GM12872 (cell line): Measurements from ENCODE around the gene PAPSS1.

Experiments
- TF ChIP-seq, protein P1 (sequence below): IDR thresholded peaks from 3 replicates; pipeline ENCODE4 v1.5.1; 2011; ENCODE audit warnings: low read depth, mild to moderate bottlenecking, low read length, moderate library complexity; ENCODE audit not compliant: insufficient read depth

Gene PAPSS1

DNA sequence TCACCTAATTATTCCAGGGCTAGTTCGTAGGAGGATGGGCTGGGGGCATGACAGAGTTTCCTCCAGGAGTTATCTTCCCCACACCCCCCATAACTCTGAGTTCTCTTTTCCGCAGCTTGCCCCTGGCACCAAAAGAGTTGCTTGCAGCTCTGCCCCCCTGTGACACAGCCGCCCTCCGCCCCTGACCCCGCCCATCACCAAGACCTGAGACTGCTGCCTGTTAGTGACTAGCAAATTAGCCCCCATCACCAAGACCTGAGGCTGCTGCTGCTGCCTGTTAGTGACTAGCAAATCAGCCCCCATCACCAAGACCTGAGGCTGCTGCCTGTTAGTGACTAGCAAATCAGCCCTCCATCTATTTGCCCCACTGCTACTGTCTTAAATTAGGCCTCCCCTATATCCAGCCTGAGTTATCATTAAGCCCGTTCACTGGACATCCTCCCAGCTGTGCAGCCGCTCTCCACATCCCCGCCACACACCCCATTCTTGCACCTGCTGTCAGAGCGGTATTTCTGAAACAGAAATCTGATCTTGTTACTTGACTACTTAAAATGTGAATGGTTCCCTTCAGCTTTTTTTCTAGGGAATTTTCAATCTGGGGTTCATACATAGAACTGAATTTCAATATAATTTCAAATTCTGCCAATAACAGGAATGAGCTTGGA, 1.5 kb upstream of the PAPSS1 start:
- TF ChIP-seq, protein P1, sequence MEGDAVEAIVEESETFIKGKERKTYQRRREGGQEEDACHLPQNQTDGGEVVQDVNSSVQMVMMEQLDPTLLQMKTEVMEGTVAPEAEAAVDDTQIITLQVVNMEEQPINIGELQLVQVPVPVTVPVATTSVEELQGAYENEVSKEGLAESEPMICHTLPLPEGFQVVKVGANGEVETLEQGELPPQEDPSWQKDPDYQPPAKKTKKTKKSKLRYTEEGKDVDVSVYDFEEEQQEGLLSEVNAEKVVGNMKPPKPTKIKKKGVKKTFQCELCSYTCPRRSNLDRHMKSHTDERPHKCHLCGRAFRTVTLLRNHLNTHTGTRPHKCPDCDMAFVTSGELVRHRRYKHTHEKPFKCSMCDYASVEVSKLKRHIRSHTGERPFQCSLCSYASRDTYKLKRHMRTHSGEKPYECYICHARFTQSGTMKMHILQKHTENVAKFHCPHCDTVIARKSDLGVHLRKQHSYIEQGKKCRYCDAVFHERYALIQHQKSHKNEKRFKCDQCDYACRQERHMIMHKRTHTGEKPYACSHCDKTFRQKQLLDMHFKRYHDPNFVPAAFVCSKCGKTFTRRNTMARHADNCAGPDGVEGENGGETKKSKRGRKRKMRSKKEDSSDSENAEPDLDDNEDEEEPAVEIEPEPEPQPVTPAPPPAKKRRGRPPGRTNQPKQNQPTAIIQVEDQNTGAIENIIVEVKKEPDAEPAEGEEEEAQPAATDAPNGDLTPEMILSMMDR: no peak

DNA sequence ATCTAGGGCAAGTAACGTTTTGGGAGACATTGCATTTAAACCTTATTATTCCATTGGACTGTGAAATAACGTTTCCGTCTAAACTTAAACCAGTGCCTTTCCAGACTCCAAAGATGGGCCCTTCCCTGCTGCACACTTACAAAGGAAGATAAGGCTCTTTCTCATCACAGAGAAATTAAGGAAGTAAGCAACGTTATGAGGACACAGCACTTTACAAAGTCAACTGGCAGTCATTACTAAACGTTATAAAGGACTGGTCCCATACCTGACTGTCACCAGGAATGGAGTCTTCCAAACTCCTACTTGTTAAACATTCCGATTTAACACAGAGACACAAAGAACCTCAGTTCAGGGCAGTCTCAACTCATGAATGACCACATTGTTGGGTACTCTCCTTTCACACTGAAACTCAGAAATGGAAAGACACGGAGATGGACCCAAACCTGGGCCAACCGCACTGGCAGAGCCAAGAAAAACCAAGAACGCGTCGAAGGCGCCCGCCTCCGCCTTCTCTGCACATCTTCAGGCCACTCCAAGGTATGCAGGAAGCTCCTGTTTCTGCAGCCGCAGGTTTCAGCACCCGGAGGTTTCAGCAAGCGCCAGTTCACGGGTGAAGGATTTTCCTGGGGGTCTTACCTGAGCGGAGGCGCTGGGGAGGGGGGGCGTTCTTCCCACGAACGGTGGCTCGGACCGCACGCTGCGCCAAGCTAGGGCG, 670 bp downstream of the PAPSS1 start:
- TF ChIP-seq, protein P1: no peak

DNA sequence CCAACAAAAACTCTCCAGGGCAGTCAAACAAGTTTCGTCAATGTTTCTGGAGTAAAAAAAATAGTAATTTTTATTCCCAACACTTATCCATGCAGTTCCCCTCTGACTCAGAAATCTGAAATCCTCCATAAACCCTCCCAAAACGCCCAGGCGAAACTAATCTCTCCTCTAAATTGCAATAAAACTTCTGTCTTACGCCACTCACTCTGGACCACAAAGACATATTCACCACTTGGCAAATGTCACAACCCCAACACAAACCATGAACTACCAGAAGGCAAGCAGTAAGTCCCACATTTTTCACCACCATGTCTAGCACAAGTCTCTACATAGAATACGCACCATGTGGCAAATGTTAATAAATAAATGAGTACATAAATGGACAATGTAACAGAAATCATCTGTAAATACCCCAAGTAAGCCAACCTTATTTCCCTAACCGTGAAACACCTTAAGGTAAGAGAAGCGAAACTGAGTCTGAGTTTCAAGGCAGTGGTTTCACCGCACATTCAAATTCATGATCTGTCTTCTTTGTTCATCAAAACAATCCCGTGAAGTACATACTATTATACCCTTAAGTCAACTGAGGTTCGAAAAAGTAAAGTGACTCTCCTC, 1.6 kb downstream of the PAPSS1 start:
- TF ChIP-seq, protein P1: no peak

DNA sequence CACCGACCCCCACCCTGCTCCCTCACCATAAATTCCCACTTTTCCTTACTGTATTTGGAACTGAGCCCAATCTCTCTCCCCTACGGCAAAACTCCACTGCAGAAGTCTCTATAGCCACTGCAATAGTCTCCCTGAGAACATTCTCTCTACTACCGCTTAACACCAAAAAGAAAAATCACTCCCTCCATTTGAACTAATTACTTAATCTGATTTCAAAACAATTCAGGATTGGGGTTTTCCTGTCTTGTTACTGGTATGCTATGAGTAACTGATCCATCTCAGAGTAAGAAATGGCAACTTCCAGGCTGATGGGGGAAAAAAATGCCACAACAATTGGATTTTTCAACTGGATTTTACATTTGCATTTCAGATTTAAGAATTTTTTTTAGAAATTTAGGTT, 5.8 kb downstream of the PAPSS1 start:
- TF ChIP-seq, protein P1: no peak

DNA sequence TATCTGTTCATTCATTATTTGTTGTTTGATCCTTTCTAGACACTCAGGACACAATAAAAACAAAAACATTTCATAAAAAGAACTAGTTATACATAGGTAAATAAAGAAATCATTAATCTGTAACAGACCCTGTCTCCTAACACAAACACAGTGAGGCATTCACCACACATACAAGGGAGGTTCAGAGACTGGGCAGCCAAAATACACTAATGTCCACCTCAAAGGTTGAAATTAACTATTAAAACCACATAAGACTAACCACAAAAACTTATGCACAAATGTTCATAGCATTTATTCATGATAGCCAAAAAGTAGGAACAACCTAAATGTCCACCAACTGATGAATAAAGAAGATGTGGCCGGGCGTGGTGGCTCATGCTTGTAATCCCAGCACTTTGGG, 7.8 kb downstream of the PAPSS1 start:
- TF ChIP-seq, protein P1: no peak

DNA sequence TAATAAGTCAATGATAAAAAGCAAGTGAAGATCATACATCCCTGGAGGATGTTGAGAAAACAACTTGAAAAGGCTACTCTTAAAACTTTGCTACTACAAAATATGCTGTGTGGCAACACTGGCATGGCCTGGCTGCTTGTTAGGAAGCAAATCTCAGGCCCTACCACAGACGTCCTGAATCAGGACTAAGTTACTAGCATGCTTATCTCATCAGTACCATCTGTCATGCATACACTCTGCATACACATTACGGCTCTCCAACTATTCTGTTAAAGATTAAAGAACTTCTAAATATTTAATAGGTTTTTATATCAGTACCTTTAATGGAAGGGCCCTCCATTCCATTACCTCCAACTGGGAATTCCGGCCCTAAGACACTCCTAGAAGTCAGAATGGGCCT, 8.2 kb downstream of the PAPSS1 start:
- TF ChIP-seq, protein P1: no peak
